Retinal pigment epithelial cell (primary cell): ENCODE results near the gene KNDC1.
"Not testable (repeated sequence)": the region's sequence is repeated elsewhere in the genome, so short reads cannot be mapped to it uniquely, and the experiment has no call there.

Source experiments
- DNase-seq: peaks from one replicate; pipeline ENCODE4 v3.0.0-alpha.2; 2010; ENCODE audit warnings: low read depth
- H3K4me3 ChIP-seq: 2 replicates; pipeline ENCODE4 v1.5.1; 2011; ENCODE audit warnings: mild to moderate bottlenecking, low read length, control low read depth, moderate library complexity
- TF ChIP-seq, protein P1 (sequence below): conservative IDR thresholded peaks from 2 replicates; pipeline ENCODE4 v1.5.1; 2011; ENCODE audit warnings: low read depth, low read length, control low read depth, inconsistent platforms

Gene KNDC1

GRCh38 chr10:133131734-133132472 is 28.1 kb upstream of the KNDC1 start:
- no peak for DNase-seq
- no peak overlapping the region for H3K4me3 ChIP-seq
- TF ChIP-seq, protein P1, sequence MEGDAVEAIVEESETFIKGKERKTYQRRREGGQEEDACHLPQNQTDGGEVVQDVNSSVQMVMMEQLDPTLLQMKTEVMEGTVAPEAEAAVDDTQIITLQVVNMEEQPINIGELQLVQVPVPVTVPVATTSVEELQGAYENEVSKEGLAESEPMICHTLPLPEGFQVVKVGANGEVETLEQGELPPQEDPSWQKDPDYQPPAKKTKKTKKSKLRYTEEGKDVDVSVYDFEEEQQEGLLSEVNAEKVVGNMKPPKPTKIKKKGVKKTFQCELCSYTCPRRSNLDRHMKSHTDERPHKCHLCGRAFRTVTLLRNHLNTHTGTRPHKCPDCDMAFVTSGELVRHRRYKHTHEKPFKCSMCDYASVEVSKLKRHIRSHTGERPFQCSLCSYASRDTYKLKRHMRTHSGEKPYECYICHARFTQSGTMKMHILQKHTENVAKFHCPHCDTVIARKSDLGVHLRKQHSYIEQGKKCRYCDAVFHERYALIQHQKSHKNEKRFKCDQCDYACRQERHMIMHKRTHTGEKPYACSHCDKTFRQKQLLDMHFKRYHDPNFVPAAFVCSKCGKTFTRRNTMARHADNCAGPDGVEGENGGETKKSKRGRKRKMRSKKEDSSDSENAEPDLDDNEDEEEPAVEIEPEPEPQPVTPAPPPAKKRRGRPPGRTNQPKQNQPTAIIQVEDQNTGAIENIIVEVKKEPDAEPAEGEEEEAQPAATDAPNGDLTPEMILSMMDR, result no peak

DNA sequence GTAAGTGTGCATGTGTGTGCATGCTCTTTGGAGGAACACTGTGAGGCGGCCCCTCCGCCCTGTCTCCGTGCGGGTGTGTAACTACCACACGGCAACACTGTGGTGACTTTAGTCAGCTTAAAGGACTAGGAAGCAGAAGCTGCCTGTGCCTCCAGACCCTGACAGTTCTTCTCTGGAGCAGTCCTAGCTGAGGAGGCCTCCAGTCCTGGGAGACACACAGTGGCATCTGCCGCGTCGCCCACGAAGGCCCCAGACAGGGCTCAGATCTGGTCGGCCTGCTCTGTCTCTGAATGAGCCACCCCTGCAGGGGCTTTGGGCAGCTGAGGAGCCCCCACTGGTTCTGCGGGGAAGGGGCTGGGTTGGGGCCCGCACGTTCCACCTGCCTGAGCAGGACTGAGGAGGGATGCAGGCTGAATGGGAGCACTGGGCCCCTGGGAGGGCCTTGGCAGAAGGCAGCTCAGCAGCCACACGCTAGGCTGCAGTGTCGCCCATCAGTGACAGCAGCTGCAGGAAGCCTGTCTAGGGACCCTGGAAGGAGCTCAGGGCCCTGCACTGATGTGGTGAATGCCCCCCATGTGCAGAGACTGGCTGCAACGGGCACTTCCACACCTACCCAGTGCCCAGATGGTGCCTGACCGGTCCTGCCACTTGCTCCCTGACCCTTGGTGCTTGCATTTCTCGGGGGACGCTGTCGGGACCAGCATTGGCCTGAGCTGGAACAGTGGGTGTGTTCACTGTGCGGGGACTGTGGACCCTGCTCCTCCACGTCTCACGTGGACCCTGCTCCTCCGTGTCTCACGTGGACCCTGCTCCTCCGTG is 27.3 kb upstream of the KNDC1 start:
- TF ChIP-seq, protein P1, result no peak
- DNase-seq, result no peak
- H3K4me3 ChIP-seq, result no peak overlapping the region

DNA sequence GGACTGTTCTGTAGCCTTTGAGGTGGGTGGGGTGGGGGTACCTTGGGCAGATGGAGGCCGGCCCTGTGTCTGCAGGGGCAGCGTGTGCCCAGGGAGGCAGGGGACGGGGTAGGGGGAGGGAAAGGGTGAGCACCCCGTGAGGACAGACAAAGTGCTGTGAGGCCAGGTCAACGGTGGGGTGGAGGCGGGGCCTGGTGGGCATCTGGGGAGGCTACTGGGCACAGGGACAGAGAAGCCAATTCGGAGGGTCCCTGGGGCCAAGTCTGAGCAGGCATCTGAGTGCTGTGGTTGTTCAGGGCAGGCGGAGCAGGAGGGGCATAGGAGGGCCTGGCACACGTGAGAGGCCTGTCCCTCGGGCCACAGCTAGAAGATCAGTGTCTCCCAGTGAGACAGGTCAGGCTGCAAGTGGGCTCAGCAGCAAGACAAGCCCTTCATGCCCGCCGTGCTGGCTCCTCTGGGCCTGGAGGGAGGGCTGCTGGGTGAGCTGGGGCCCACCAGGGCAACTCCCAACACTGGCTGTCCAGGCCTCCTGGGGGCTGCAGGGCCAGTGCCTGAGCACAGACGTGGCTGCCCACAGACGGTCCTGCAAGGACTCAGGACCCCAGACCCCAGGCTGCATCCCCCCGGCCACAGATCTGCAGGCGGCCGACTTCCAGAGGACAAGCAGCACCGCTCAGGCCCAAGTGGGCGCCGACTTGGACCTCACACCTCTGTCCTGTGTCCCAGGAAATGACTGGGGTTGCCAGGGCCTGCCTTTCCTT is 26.4 kb upstream of the KNDC1 start:
- TF ChIP-seq, protein P1, result no peak
- no peak for DNase-seq
- H3K4me3 ChIP-seq, result no peak overlapping the region

GRCh38 chr10:133134411-133135115 is 25.5 kb upstream of the KNDC1 start:
- H3K4me3 ChIP-seq, result no peak overlapping the region
- TF ChIP-seq, protein P1, result no peak
- DNase-seq, result no peak

DNA sequence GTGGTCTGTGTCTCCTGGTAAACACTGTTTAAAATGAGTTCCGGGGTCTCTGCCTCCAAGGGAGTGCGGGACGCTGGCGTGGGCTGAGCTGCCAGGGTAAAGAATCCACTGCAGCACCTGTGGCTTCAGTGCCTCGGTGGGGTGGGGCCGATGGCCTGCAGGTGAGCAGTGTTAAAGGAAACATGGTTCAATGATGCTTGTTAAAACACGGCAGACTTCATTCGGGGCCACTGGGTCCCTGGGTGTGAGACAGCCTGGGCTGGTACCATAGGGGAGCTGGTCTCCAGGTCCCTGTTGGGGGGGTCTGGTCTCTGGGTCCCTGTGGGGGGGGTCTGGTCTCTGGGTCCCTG is 24.9 kb upstream of the KNDC1 start:
- H3K4me3 ChIP-seq, result no peak overlapping the region
- DNase-seq, result no peak
- TF ChIP-seq, protein P1, result no peak

- not testable (repeated sequence) for DNase-seq, H3K4me3 ChIP-seq
These were observed 22.4 kb upstream of the KNDC1 start for GRCh38 chr10:133137486-133138145.
